GM23338 (cell line): Measurements from ENCODE around the gene USH2A. TPM values are rescaled to one million over a fixed set of nuclear protein-coding genes. Genes with fewer than 3 reads are reported as not detected.

ENCODE experiments used
- ATAC-seq: fragments of 200-7000 bp; cut with Tn5 transposase; 3 replicates; pipeline ENCODE4 v1.9.1; 2020
- DNase-seq: peaks from one replicate; pipeline ENCODE4 v3.0.0-alpha.2; 2015; ENCODE audit warnings: low spot score
- H2AFZ ChIP-seq: fragments of 200-600 bp; sonication (generic); 2 replicates; pipeline ENCODE4 v1.8.0; 2016; ENCODE audit warnings: antibody characterized with exemption, mild to moderate bottlenecking, moderate library complexity
- H3F3A ChIP-seq: fragments of 200-600 bp; sonication (generic); replicated peaks from 2 replicates; pipeline ENCODE4 v1.8.0; 2017; ENCODE audit warnings: antibody characterized with exemption, mixed run types, low read depth
- H3K27ac ChIP-seq: fragments of 200-600 bp; sonication (generic); 2 replicates; pipeline ENCODE4 v1.6.1; 2016; ENCODE audit warnings: low read depth
- H3K27me3 ChIP-seq: fragments of 200-600 bp; sonication (generic); 2 replicates; pipeline ENCODE4 v1.8.0; 2016; ENCODE audit warnings: mild to moderate bottlenecking, mixed run types, moderate library complexity; ENCODE audit not compliant: insufficient read depth
- H3K36me3 ChIP-seq: fragments of 200-600 bp; sonication (generic); 2 replicates; pipeline ENCODE4 v1.8.0; 2016; ENCODE audit warnings: mild to moderate bottlenecking; ENCODE audit not compliant: insufficient read depth
- H3K4me1 ChIP-seq: fragments of 200-600 bp; sonication (generic); 2 replicates; pipeline ENCODE4 v1.8.0; 2016; ENCODE audit warnings: mild to moderate bottlenecking, moderate library complexity; ENCODE audit not compliant: insufficient read depth
- H3K4me2 ChIP-seq: fragments of 200-600 bp; sonication (generic); 2 replicates; pipeline ENCODE4 v1.7.1; 2017; ENCODE audit warnings: mixed run types
- H3K4me3 ChIP-seq: fragments of 200-600 bp; sonication (generic); 2 replicates; pipeline ENCODE4 v1.6.1; 2016; ENCODE audit warnings: mixed run types
- H3K79me2 ChIP-seq: fragments of 200-600 bp; sonication (generic); replicated peaks from 2 replicates; pipeline ENCODE4 v1.8.0; 2017; ENCODE audit warnings: mild to moderate bottlenecking; ENCODE audit not compliant: insufficient read depth
- H3K9me2 ChIP-seq: fragments of 200-600 bp; sonication (generic); 2 replicates; pipeline ENCODE4 v1.8.0; 2017; ENCODE audit not compliant: insufficient read depth
- H4K20me1 ChIP-seq: fragments of 200-600 bp; sonication (generic); replicated peaks from 2 replicates; pipeline ENCODE4 v1.8.0; 2017; ENCODE audit warnings: mild to moderate bottlenecking; ENCODE audit not compliant: insufficient read depth
- H3K27ac Mint-ChIP-seq: 2 replicates; pipeline ENCODE4 v1.8.0; 2020; ENCODE audit warnings: inconsistent platforms, mild to moderate bottlenecking, moderate library complexity, mixed read lengths
- H3K27me3 Mint-ChIP-seq: 3 replicates; pipeline ENCODE4 v1.8.0; 2022; ENCODE audit warnings: low read depth, mild to moderate bottlenecking, moderate library complexity, mixed read lengths, inconsistent platforms; ENCODE audit not compliant: insufficient read depth, poor library complexity
- H3K36me3 Mint-ChIP-seq: 3 replicates; pipeline ENCODE4 v1.8.0; 2021; ENCODE audit warnings: low read depth, mild to moderate bottlenecking, inconsistent platforms, moderate library complexity, mixed read lengths
- H3K4me1 Mint-ChIP-seq: 3 replicates; pipeline ENCODE4 v1.8.0; 2020; ENCODE audit warnings: mild to moderate bottlenecking, inconsistent platforms, mixed read lengths
- H3K4me3 Mint-ChIP-seq: 3 replicates; pipeline ENCODE4 v1.8.0; 2021; ENCODE audit warnings: moderate library complexity, mild to moderate bottlenecking, inconsistent platforms, mixed read lengths
- H3K9me3 Mint-ChIP-seq: 3 replicates; pipeline ENCODE4 v1.8.0; 2020; ENCODE audit warnings: moderate library complexity, mild to moderate bottlenecking, inconsistent platforms, mixed read lengths
- CREB1 ChIP-seq: fragments of 250-450 bp; sonication (Bioruptor Pico); IDR thresholded peaks from 2 replicates; pipeline ENCODE4 v1.5.0; 2020; ENCODE audit warnings: low read depth, mild to moderate bottlenecking, moderate library complexity
- EZH2 ChIP-seq: fragments of 200-600 bp; sonication (generic); IDR thresholded peaks from one replicate; pipeline ENCODE4 v1.8.0; 2017; ENCODE audit warnings: antibody characterized with exemption, mild to moderate bottlenecking, low read depth; ENCODE audit not compliant: unreplicated experiment
- JUNB ChIP-seq: IDR thresholded peaks from one replicate; pipeline ENCODE4 v1.6.1; 2016; ENCODE audit warnings: antibody characterized with exemption; ENCODE audit not compliant: unreplicated experiment
- NANOG ChIP-seq: IDR thresholded peaks from 2 replicates; pipeline ENCODE4 v1.6.1; 2016; ENCODE audit warnings: antibody characterized with exemption, borderline replicate concordance
- POLR2AphosphoS5 ChIP-seq: IDR thresholded peaks from 2 replicates; pipeline ENCODE4 v1.6.1; 2016; ENCODE audit warnings: antibody characterized with exemption, low read depth
- STAT1 ChIP-seq: IDR thresholded peaks from one replicate; pipeline ENCODE4 v1.6.1; 2016; ENCODE audit warnings: antibody characterized with exemption; ENCODE audit not compliant: unreplicated experiment
- ZNF114 ChIP-seq: fragments of 250-450 bp; sonication (Bioruptor Pico); IDR thresholded peaks from 2 replicates; pipeline ENCODE4 v1.5.0; 2020; ENCODE audit warnings: mild to moderate bottlenecking, moderate library complexity
- ZNF331 ChIP-seq: fragments of 250-450 bp; sonication (Bioruptor Pico); IDR thresholded peaks from 2 replicates; pipeline ENCODE4 v1.5.0; 2020; ENCODE audit warnings: low read depth, mild to moderate bottlenecking, moderate library complexity
- polyA plus RNA-seq: library from polyadenylated mRNA; unstranded; fragments of >200 nt; fragmentation: Nextera tagmentation; extraction: Ambion mirVana; gene quantifications from 2 replicates; pipeline ENCODE4 v1.2.1, GENCODE V29; 2016
- total RNA-seq: library from RNA; depleted of rRNA; stranded (reverse); fragments of >200 nt; shearing (Covaris generic); gene quantifications from 2 replicates; pipeline ENCODE4 v1.2.3, GENCODE V29; 2014
- TF ChIP-seq, protein P1 (sequence below): fragments of 250-450 bp; sonication (Bioruptor Pico); IDR thresholded peaks from 2 replicates; pipeline ENCODE4 v1.5.0; 2020; ENCODE audit warnings: mild to moderate bottlenecking, moderate library complexity

USH2A gene
- total and polyA plus RNA-seq, 2 experiments from 2014 or later: 0.03 TPM

DNA sequence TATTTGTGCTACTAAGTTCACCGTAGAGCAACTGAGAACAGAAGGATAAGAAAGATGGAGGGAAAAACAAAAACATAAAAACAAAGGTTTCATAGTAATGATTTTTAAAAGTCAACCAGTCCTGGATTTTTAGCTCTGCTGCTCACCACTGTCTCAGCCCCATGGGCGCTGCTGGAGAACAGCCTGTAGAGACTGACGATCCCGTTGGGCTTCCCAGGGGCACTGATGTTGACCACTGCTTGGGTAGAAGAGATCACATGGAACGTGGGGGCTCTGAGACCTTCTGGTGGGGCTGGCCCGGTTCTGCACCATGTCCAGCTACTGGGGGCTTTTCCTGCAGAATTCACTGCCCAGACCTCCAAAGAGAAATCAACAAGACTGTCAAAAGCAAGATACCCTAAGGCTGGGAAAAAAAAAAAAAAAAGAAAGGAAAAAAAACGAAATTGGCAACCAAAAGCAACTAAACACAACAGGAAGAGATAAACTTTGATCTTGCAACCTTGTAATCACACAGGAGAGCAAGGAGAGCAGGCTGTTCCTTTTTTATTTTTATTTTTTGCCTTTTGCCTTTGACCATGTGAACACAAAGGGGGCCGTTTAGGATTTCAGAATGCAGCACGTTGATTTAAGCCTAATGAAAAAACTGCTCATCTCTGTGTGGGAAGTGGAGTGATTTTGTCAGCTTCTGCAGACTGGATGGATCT is 772.6 kb downstream of the USH2A start (continued):
- TF ChIP-seq, protein P1, sequence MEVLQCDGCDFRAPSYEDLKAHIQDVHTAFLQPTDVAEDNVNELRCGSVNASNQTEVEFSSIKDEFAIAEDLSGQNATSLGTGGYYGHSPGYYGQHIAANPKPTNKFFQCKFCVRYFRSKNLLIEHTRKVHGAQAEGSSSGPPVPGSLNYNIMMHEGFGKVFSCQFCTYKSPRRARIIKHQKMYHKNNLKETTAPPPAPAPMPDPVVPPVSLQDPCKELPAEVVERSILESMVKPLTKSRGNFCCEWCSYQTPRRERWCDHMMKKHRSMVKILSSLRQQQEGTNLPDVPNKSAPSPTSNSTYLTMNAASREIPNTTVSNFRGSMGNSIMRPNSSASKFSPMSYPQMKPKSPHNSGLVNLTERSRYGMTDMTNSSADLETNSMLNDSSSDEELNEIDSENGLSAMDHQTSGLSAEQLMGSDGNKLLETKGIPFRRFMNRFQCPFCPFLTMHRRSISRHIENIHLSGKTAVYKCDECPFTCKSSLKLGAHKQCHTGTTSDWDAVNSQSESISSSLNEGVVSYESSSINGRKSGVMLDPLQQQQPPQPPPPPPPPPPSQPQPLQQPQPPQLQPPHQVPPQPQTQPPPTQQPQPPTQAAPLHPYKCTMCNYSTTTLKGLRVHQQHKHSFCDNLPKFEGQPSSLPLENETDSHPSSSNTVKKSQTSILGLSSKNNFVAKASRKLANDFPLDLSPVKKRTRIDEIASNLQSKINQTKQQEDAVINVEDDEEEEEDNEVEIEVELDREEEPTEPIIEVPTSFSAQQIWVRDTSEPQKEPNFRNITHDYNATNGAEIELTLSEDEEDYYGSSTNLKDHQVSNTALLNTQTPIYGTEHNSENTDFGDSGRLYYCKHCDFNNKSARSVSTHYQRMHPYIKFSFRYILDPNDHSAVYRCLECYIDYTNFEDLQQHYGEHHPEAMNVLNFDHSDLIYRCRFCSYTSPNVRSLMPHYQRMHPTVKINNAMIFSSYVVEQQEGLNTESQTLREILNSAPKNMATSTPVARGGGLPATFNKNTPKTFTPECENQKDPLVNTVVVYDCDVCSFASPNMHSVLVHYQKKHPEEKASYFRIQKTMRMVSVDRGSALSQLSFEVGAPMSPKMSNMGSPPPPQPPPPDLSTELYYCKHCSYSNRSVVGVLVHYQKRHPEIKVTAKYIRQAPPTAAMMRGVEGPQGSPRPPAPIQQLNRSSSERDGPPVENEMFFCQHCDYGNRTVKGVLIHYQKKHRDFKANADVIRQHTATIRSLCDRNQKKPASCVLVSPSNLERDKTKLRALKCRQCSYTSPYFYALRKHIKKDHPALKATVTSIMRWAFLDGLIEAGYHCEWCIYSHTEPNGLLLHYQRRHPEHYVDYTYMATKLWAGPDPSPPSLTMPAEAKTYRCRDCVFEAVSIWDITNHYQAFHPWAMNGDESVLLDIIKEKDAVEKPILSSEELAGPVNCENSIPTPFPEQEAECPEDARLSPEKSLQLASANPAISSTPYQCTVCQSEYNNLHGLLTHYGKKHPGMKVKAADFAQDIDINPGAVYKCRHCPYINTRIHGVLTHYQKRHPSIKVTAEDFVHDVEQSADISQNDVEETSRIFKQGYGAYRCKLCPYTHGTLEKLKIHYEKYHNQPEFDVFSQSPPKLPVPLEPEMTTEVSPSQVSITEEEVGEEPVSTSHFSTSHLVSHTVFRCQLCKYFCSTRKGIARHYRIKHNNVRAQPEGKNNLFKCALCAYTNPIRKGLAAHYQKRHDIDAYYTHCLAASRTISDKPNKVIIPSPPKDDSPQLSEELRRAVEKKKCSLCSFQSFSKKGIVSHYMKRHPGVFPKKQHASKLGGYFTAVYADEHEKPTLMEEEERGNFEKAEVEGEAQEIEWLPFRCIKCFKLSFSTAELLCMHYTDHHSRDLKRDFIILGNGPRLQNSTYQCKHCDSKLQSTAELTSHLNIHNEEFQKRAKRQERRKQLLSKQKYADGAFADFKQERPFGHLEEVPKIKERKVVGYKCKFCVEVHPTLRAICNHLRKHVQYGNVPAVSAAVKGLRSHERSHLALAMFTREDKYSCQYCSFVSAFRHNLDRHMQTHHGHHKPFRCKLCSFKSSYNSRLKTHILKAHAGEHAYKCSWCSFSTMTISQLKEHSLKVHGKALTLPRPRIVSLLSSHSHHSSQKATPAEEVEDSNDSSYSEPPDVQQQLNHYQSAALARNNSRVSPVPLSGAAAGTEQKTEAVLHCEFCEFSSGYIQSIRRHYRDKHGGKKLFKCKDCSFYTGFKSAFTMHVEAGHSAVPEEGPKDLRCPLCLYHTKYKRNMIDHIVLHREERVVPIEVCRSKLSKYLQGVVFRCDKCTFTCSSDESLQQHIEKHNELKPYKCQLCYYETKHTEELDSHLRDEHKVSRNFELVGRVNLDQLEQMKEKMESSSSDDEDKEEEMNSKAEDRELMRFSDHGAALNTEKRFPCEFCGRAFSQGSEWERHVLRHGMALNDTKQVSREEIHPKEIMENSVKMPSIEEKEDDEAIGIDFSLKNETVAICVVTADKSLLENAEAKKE (CRISPR knock-in tag): no peak
- no peak for TF ChIP-seq POLR2AphosphoS5

DNA sequence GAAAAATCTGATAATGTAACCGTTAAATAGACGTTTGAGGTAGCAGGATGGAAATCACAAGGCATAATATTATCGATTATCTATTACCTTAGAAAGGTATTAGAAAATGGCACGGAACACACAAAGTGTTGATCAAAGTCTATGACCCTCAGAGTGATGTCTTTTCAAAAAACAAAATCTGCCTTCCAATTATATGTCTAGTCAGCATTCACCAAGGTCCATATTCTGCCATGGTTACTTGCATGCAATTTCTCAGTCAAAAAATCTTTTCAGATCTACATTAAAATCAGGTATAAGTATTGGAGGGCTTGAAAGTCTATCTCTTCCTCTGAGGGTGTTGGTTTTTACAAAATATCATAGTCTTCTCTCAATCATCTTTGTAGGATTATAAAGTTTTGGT is 774.3 kb downstream of the USH2A start:
- no peaks in the 10 kb centered on the region for H4K20me1 ChIP-seq
- H3K4me1 Mint-ChIP-seq: peaks cover 57% of the 10 kb centered on the region
- TF ChIP-seq CREB1 (CRISPR knock-in tag): no peak
- no peak for TF ChIP-seq ZNF114 (CRISPR knock-in tag)
- no peak for TF ChIP-seq NANOG
- no peak for TF ChIP-seq ZNF331 (CRISPR knock-in tag)
- TF ChIP-seq, protein P1 (CRISPR knock-in tag): no peak
- TF ChIP-seq STAT1: no peak
- no peak for TF ChIP-seq EZH2
- TF ChIP-seq JUNB: no peak

More for the DNA sequence above, 774.3 kb downstream of the USH2A start:
- DNase-seq (no peak), ATAC-seq (no peak)
- Mint-ChIP-seq H3K27me3 (peaks cover 6% of the 10 kb centered on the region), H3K9me3 (no peaks in the 10 kb centered on the region), H3K4me3 (no peak overlapping the region), H3K36me3 (no peaks in the 10 kb centered on the region; the same call in 2 of the 3 replicates), H3K27ac (no peak overlapping the region)
- H3K36me3 ChIP-seq: no peaks in the 10 kb centered on the region
- peaks cover 53% of the 10 kb centered on the region for H3K4me1 ChIP-seq
- no peak overlapping the region for H3K4me3 ChIP-seq
- H2AFZ ChIP-seq: no peak overlapping the region
- H3K79me2 ChIP-seq: no peaks in the 10 kb centered on the region
- H3K9me2 ChIP-seq: 0 out of 2 replicates have a peak, but pooled peaks cover 4% of the 10 kb centered on the region
- no peak overlapping the region for H3K27ac ChIP-seq
- no peaks in the 10 kb centered on the region for H3F3A ChIP-seq
- no peaks in the 10 kb centered on the region for H3K27me3 ChIP-seq
- H3K4me2 ChIP-seq: no peak overlapping the region
